K562 (cell line): ENCODE measurements around the gene ZNF354B. TPM values are rescaled to one million over a fixed set of nuclear protein-coding genes. Genes with fewer than 3 reads are reported as not detected.

ENCODE experiments used
- CTBP1 ChIP-seq: fragments of 450-650 bp; IDR thresholded peaks from 2 replicates; pipeline ENCODE4 v1.6.1; 2016; ENCODE audit warnings: borderline replicate concordance
- CTCFL ChIP-seq: IDR thresholded peaks from 2 replicates; pipeline ENCODE4 v1.6.1; 2011; ENCODE audit warnings: borderline replicate concordance, low read depth, mild to moderate bottlenecking, moderate library complexity, low read length; ENCODE audit not compliant: insufficient read depth, poor library complexity, severe bottlenecking
- GABPA ChIP-seq: fragments of 200-800 bp; sonication (Bioruptor generic); conservative IDR thresholded peaks from 2 replicates; pipeline ENCODE4 v1.6.1; 2016; ENCODE audit warnings: low read depth, missing genetic modification characterization, missing compliant biosample characterization
- ILF3 ChIP-seq: fragments of 450-650 bp; IDR thresholded peaks from 2 replicates; pipeline ENCODE4 v1.6.1; 2018; ENCODE audit warnings: antibody characterized with exemption, mild to moderate bottlenecking, moderate library complexity, borderline replicate concordance
- MAZ ChIP-seq, 2 experiments: fragments of 450-650 bp in 1 of 2; sonication (generic) in 1 of 2; formaldehyde crosslinking; IDR thresholded peaks in 1 of 2; conservative IDR thresholded peaks in 1 of 2; 2 replicates each; pipeline versions ENCODE4 v1.4.0 to v1.5.0; 2020; ENCODE audit warnings: mild to moderate bottlenecking in 1 of 2, missing genetic modification reagents in 1 of 2
- MTF1 ChIP-seq: fragments of 250-450 bp; sonication (Bioruptor Pico); IDR thresholded peaks from 2 replicates; pipeline ENCODE4 v1.9.0; 2021; ENCODE audit warnings: moderate library complexity, mild to moderate bottlenecking, inconsistent platforms, borderline replicate concordance
- NR2C2 ChIP-seq, 2 experiments: fragments of 200-800 bp in 1 of 2; sonication (Bioruptor generic) in 1 of 2; sonication (generic) in 1 of 2; formaldehyde crosslinking in 1 of 2; IDR thresholded peaks; 2 replicates each; pipeline versions ENCODE4 v1.6.1 to v1.8.0; 2016 to 2022; ENCODE audit warnings: mild to moderate bottlenecking in 1 of 2, missing compliant biosample characterization in 1 of 2, missing genetic modification characterization in 1 of 2, missing genetic modification reagents in 1 of 2
- PRPF4 ChIP-seq: fragments of 200-400 bp; formaldehyde crosslinking; IDR thresholded peaks from one replicate; pipeline ENCODE4 v1.6.1; 2017; ENCODE audit warnings: low read length, low read depth, mild to moderate bottlenecking; ENCODE audit not compliant: insufficient read depth, poor library complexity, severe bottlenecking
- TGIF2 ChIP-seq: sonication (generic); formaldehyde crosslinking; IDR thresholded peaks from 2 replicates; pipeline ENCODE4 v1.8.1; 2022; ENCODE audit warnings: mild to moderate bottlenecking, missing genetic modification reagents, moderate library complexity
- THRA ChIP-seq: fragments of 450-650 bp; IDR thresholded peaks from 2 replicates; pipeline ENCODE4 v1.6.1; 2017; ENCODE audit warnings: mild to moderate bottlenecking, moderate library complexity
- ZBTB40 ChIP-seq, 2 experiments: fragments of 450-650 bp in 1 of 2; sonication (generic) in 1 of 2; formaldehyde crosslinking in 1 of 2; IDR thresholded peaks; 2 replicates each; pipeline versions ENCODE4 v1.7.1 to v1.9.0; 2016 to 2022; ENCODE audit warnings: inconsistent platforms in 1 of 2, mild to moderate bottlenecking in 1 of 2, missing genetic modification reagents in 1 of 2
- polyA plus RNA-seq, 8 experiments: library from polyadenylated mRNA; depleted of rRNA in 4 of 8; stranded (reverse) in 5 of 8; unstranded in 3 of 8; fragments of >200 nt; fragmentation: Nextera tagmentation in 2 of 8; fragmentation: Illumina TruSeq in 1 of 8; extraction: Ambion mirVana in 2 of 8; extraction: Trizol in 1 of 8; gene quantifications; 2 replicates each; pipeline versions ENCODE4 v1.2.1 to v1.2.3, GENCODE V29; 2011 to 2014; ENCODE audit warnings: inconsistent platforms in 1 of 8, missing spikeins in 1 of 8
- total RNA-seq, 7 experiments: library from RNA; depleted of rRNA in 6 of 7; stranded (reverse); fragments of >200 nt in 6 of 7; fragmentation: Illumina TruSeq in 2 of 7; extraction: Trizol in 2 of 7; gene quantifications; 2 replicates each; pipeline versions ENCODE4 v1.2.1 to v1.2.3, GENCODE V29; 2011 to 2021; ENCODE audit warnings: low replicate concordance in 1 of 7

ZNF354B gene
- total and polyA plus RNA-seq, 9 of the 15 experiments (the other 6 are each of a cell fraction or from before 2014, with no cell fraction given) = 1.8 to 18.3 (median 11.2) TPM

GRCh38 chr5:178859625-178860521 lies at the start of gene ZNF354B (continued):
- TF ChIP-seq CTCFL = peak; percentile 51
- no peak for TF ChIP-seq PRPF4
- TF ChIP-seq MTF1 = no peak
- TF ChIP-seq MAZ (CRISPR knock-in tag; conservative IDR thresholded peaks at IDR 0.05 in 1 of 2, IDR thresholded peaks at IDR 0.05 in 1 of 2) = peak; percentile 68 to 72; a peak in 2 of 4 replicates
- peak; percentile 38; the same call in 1 of the 2 replicates for TF ChIP-seq NR2C2 (CRISPR knock-in tag; IDR thresholded peaks at IDR 0.05)
- TF ChIP-seq NR2C2 (tag; IDR thresholded peaks at IDR 0.05) = peak; percentile 87
- no peak for TF ChIP-seq THRA
- TF ChIP-seq CTBP1 = peak; percentile 71; the same call in 1 of the 2 replicates
- 0 out of 2 replicates have a peak, but pooled peaks have one; percentile 33 for TF ChIP-seq ZBTB40 (IDR thresholded peaks at IDR 0.05)
- no peak for TF ChIP-seq ZBTB40 (CRISPR knock-in tag; IDR thresholded peaks at IDR 0.05)
- peak; percentile 82 for TF ChIP-seq TGIF2 (CRISPR knock-in tag)
- peak; percentile 57 for TF ChIP-seq GABPA
- 0 out of 2 replicates have a peak, but pooled peaks have one; percentile 22 for TF ChIP-seq ILF3
